GM23338 (cell line): ENCODE results near the gene ARHGEF37. TPM values are rescaled to one million over a fixed set of nuclear protein-coding genes. Genes with fewer than 3 reads are reported as not detected.

Experiments used
- ATAC-seq: fragments of 200-7000 bp; cut with Tn5 transposase; 3 replicates; pipeline ENCODE4 v1.9.1; 2020
- DNase-seq: peaks from one replicate; pipeline ENCODE4 v3.0.0-alpha.2; 2015; ENCODE audit warnings: low spot score
- H2AFZ ChIP-seq: fragments of 200-600 bp; sonication (generic); 2 replicates; pipeline ENCODE4 v1.8.0; 2016; ENCODE audit warnings: antibody characterized with exemption, mild to moderate bottlenecking, moderate library complexity
- H3F3A ChIP-seq: fragments of 200-600 bp; sonication (generic); replicated peaks from 2 replicates; pipeline ENCODE4 v1.8.0; 2017; ENCODE audit warnings: antibody characterized with exemption, mixed run types, low read depth
- H3K27ac ChIP-seq: fragments of 200-600 bp; sonication (generic); 2 replicates; pipeline ENCODE4 v1.6.1; 2016; ENCODE audit warnings: low read depth
- H3K27me3 ChIP-seq: fragments of 200-600 bp; sonication (generic); 2 replicates; pipeline ENCODE4 v1.8.0; 2016; ENCODE audit warnings: mild to moderate bottlenecking, mixed run types, moderate library complexity; ENCODE audit not compliant: insufficient read depth
- H3K36me3 ChIP-seq: fragments of 200-600 bp; sonication (generic); 2 replicates; pipeline ENCODE4 v1.8.0; 2016; ENCODE audit warnings: mild to moderate bottlenecking; ENCODE audit not compliant: insufficient read depth
- H3K4me1 ChIP-seq: fragments of 200-600 bp; sonication (generic); 2 replicates; pipeline ENCODE4 v1.8.0; 2016; ENCODE audit warnings: mild to moderate bottlenecking, moderate library complexity; ENCODE audit not compliant: insufficient read depth
- H3K4me2 ChIP-seq: fragments of 200-600 bp; sonication (generic); 2 replicates; pipeline ENCODE4 v1.7.1; 2017; ENCODE audit warnings: mixed run types
- H3K4me3 ChIP-seq: fragments of 200-600 bp; sonication (generic); 2 replicates; pipeline ENCODE4 v1.6.1; 2016; ENCODE audit warnings: mixed run types
- H3K79me2 ChIP-seq: fragments of 200-600 bp; sonication (generic); replicated peaks from 2 replicates; pipeline ENCODE4 v1.8.0; 2017; ENCODE audit warnings: mild to moderate bottlenecking; ENCODE audit not compliant: insufficient read depth
- H3K9me2 ChIP-seq: fragments of 200-600 bp; sonication (generic); 2 replicates; pipeline ENCODE4 v1.8.0; 2017; ENCODE audit not compliant: insufficient read depth
- H4K20me1 ChIP-seq: fragments of 200-600 bp; sonication (generic); replicated peaks from 2 replicates; pipeline ENCODE4 v1.8.0; 2017; ENCODE audit warnings: mild to moderate bottlenecking; ENCODE audit not compliant: insufficient read depth
- H3K27ac Mint-ChIP-seq: 2 replicates; pipeline ENCODE4 v1.8.0; 2020; ENCODE audit warnings: inconsistent platforms, mild to moderate bottlenecking, moderate library complexity, mixed read lengths
- H3K27me3 Mint-ChIP-seq: 3 replicates; pipeline ENCODE4 v1.8.0; 2022; ENCODE audit warnings: low read depth, mild to moderate bottlenecking, moderate library complexity, mixed read lengths, inconsistent platforms; ENCODE audit not compliant: insufficient read depth, poor library complexity
- H3K36me3 Mint-ChIP-seq: 3 replicates; pipeline ENCODE4 v1.8.0; 2021; ENCODE audit warnings: low read depth, mild to moderate bottlenecking, inconsistent platforms, moderate library complexity, mixed read lengths
- H3K4me1 Mint-ChIP-seq: 3 replicates; pipeline ENCODE4 v1.8.0; 2020; ENCODE audit warnings: mild to moderate bottlenecking, inconsistent platforms, mixed read lengths
- H3K4me3 Mint-ChIP-seq: 3 replicates; pipeline ENCODE4 v1.8.0; 2021; ENCODE audit warnings: moderate library complexity, mild to moderate bottlenecking, inconsistent platforms, mixed read lengths
- H3K9me3 Mint-ChIP-seq: 3 replicates; pipeline ENCODE4 v1.8.0; 2020; ENCODE audit warnings: moderate library complexity, mild to moderate bottlenecking, inconsistent platforms, mixed read lengths
- CREB1 ChIP-seq: fragments of 250-450 bp; sonication (Bioruptor Pico); IDR thresholded peaks from 2 replicates; pipeline ENCODE4 v1.5.0; 2020; ENCODE audit warnings: low read depth, mild to moderate bottlenecking, moderate library complexity
- CTCF ChIP-seq, 2 experiments: fragments of 200-600 bp in 1 of 2; sonication (generic) in 1 of 2; conservative IDR thresholded peaks; 2 replicates each; pipeline versions ENCODE4 v1.5.1 to v1.6.1; 2016 to 2017; ENCODE audit warnings: antibody characterized with exemption in 2 of 2, low read depth in 2 of 2, mild to moderate bottlenecking in 2 of 2, moderate library complexity in 1 of 2
- ETS1 ChIP-seq: IDR thresholded peaks from 2 replicates; pipeline ENCODE4 v1.6.1; 2016; ENCODE audit warnings: antibody characterized with exemption
- EZH2 ChIP-seq: fragments of 200-600 bp; sonication (generic); IDR thresholded peaks from one replicate; pipeline ENCODE4 v1.8.0; 2017; ENCODE audit warnings: antibody characterized with exemption, mild to moderate bottlenecking, low read depth; ENCODE audit not compliant: unreplicated experiment
- EZH2phosphoT487 ChIP-seq: fragments of 200-600 bp; sonication (generic); IDR thresholded peaks from one replicate; pipeline ENCODE4 v1.8.1; 2018; ENCODE audit warnings: antibody characterized with exemption; ENCODE audit not compliant: unreplicated experiment
- JUNB ChIP-seq: IDR thresholded peaks from one replicate; pipeline ENCODE4 v1.6.1; 2016; ENCODE audit warnings: antibody characterized with exemption; ENCODE audit not compliant: unreplicated experiment
- NANOG ChIP-seq: IDR thresholded peaks from 2 replicates; pipeline ENCODE4 v1.6.1; 2016; ENCODE audit warnings: antibody characterized with exemption, borderline replicate concordance
- POLR2AphosphoS5 ChIP-seq: IDR thresholded peaks from 2 replicates; pipeline ENCODE4 v1.6.1; 2016; ENCODE audit warnings: antibody characterized with exemption, low read depth
- STAT1 ChIP-seq: IDR thresholded peaks from one replicate; pipeline ENCODE4 v1.6.1; 2016; ENCODE audit warnings: antibody characterized with exemption; ENCODE audit not compliant: unreplicated experiment
- ZNF114 ChIP-seq: fragments of 250-450 bp; sonication (Bioruptor Pico); IDR thresholded peaks from 2 replicates; pipeline ENCODE4 v1.5.0; 2020; ENCODE audit warnings: mild to moderate bottlenecking, moderate library complexity
- polyA plus RNA-seq: library from polyadenylated mRNA; unstranded; fragments of >200 nt; fragmentation: Nextera tagmentation; extraction: Ambion mirVana; gene quantifications from 2 replicates; pipeline ENCODE4 v1.2.1, GENCODE V29; 2016
- total RNA-seq: library from RNA; depleted of rRNA; stranded (reverse); fragments of >200 nt; shearing (Covaris generic); gene quantifications from 2 replicates; pipeline ENCODE4 v1.2.3, GENCODE V29; 2014
- TF ChIP-seq, protein P1 (sequence below): IDR thresholded peaks from one replicate; pipeline ENCODE4 v1.6.1; 2018; ENCODE audit warnings: antibody characterized with exemption; ENCODE audit not compliant: unreplicated experiment
- TF ChIP-seq, protein P2 (sequence below): fragments of 250-450 bp; sonication (Bioruptor Pico); IDR thresholded peaks from 2 replicates; pipeline ENCODE4 v1.5.0; 2020; ENCODE audit warnings: mild to moderate bottlenecking, moderate library complexity

Gene ARHGEF37
- total and polyA plus RNA-seq, 2 experiments from 2014 or later = 0.14 to 0.79 TPM

GRCh38 chr5:149593370-149593769 is 12.1 kb downstream of the ARHGEF37 start:
- Mint-ChIP-seq H3K36me3 (no peaks in the 10 kb centered on the region), H3K9me3 (no peaks in the 10 kb centered on the region; the same call in 2 of the 3 replicates), H3K4me3 (no peak overlapping the region), H3K27me3 (peaks cover 6% of the 10 kb centered on the region), H3K27ac (no peak overlapping the region), H3K4me1 (peaks cover 6% of the 10 kb centered on the region)
- ATAC-seq (no peak), DNase-seq (no peak)
- H3K4me1 ChIP-seq = peaks cover 6% of the 10 kb centered on the region; the same call in 1 of the 2 replicates
- no peaks in the 10 kb centered on the region for H3K27me3 ChIP-seq
- TF ChIP-seq JUNB (no peak), NANOG (no peak), STAT1 (no peak), EZH2phosphoT487 (no peak), CREB1 (CRISPR knock-in tag) (no peak), EZH2 (no peak), ZNF114 (no peak), CTCF (conservative IDR thresholded peaks at IDR 0.05; ENCODE audit: low read depth in 2 of 2) (no peak), POLR2AphosphoS5 (no peak), ETS1 (no peak)
- TF ChIP-seq, protein P1, sequence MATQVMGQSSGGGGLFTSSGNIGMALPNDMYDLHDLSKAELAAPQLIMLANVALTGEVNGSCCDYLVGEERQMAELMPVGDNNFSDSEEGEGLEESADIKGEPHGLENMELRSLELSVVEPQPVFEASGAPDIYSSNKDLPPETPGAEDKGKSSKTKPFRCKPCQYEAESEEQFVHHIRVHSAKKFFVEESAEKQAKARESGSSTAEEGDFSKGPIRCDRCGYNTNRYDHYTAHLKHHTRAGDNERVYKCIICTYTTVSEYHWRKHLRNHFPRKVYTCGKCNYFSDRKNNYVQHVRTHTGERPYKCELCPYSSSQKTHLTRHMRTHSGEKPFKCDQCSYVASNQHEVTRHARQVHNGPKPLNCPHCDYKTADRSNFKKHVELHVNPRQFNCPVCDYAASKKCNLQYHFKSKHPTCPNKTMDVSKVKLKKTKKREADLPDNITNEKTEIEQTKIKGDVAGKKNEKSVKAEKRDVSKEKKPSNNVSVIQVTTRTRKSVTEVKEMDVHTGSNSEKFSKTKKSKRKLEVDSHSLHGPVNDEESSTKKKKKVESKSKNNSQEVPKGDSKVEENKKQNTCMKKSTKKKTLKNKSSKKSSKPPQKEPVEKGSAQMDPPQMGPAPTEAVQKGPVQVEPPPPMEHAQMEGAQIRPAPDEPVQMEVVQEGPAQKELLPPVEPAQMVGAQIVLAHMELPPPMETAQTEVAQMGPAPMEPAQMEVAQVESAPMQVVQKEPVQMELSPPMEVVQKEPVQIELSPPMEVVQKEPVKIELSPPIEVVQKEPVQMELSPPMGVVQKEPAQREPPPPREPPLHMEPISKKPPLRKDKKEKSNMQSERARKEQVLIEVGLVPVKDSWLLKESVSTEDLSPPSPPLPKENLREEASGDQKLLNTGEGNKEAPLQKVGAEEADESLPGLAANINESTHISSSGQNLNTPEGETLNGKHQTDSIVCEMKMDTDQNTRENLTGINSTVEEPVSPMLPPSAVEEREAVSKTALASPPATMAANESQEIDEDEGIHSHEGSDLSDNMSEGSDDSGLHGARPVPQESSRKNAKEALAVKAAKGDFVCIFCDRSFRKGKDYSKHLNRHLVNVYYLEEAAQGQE = no peak
- TF ChIP-seq, protein P2, sequence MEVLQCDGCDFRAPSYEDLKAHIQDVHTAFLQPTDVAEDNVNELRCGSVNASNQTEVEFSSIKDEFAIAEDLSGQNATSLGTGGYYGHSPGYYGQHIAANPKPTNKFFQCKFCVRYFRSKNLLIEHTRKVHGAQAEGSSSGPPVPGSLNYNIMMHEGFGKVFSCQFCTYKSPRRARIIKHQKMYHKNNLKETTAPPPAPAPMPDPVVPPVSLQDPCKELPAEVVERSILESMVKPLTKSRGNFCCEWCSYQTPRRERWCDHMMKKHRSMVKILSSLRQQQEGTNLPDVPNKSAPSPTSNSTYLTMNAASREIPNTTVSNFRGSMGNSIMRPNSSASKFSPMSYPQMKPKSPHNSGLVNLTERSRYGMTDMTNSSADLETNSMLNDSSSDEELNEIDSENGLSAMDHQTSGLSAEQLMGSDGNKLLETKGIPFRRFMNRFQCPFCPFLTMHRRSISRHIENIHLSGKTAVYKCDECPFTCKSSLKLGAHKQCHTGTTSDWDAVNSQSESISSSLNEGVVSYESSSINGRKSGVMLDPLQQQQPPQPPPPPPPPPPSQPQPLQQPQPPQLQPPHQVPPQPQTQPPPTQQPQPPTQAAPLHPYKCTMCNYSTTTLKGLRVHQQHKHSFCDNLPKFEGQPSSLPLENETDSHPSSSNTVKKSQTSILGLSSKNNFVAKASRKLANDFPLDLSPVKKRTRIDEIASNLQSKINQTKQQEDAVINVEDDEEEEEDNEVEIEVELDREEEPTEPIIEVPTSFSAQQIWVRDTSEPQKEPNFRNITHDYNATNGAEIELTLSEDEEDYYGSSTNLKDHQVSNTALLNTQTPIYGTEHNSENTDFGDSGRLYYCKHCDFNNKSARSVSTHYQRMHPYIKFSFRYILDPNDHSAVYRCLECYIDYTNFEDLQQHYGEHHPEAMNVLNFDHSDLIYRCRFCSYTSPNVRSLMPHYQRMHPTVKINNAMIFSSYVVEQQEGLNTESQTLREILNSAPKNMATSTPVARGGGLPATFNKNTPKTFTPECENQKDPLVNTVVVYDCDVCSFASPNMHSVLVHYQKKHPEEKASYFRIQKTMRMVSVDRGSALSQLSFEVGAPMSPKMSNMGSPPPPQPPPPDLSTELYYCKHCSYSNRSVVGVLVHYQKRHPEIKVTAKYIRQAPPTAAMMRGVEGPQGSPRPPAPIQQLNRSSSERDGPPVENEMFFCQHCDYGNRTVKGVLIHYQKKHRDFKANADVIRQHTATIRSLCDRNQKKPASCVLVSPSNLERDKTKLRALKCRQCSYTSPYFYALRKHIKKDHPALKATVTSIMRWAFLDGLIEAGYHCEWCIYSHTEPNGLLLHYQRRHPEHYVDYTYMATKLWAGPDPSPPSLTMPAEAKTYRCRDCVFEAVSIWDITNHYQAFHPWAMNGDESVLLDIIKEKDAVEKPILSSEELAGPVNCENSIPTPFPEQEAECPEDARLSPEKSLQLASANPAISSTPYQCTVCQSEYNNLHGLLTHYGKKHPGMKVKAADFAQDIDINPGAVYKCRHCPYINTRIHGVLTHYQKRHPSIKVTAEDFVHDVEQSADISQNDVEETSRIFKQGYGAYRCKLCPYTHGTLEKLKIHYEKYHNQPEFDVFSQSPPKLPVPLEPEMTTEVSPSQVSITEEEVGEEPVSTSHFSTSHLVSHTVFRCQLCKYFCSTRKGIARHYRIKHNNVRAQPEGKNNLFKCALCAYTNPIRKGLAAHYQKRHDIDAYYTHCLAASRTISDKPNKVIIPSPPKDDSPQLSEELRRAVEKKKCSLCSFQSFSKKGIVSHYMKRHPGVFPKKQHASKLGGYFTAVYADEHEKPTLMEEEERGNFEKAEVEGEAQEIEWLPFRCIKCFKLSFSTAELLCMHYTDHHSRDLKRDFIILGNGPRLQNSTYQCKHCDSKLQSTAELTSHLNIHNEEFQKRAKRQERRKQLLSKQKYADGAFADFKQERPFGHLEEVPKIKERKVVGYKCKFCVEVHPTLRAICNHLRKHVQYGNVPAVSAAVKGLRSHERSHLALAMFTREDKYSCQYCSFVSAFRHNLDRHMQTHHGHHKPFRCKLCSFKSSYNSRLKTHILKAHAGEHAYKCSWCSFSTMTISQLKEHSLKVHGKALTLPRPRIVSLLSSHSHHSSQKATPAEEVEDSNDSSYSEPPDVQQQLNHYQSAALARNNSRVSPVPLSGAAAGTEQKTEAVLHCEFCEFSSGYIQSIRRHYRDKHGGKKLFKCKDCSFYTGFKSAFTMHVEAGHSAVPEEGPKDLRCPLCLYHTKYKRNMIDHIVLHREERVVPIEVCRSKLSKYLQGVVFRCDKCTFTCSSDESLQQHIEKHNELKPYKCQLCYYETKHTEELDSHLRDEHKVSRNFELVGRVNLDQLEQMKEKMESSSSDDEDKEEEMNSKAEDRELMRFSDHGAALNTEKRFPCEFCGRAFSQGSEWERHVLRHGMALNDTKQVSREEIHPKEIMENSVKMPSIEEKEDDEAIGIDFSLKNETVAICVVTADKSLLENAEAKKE (CRISPR knock-in tag) = no peak
- no peak overlapping the region for H2AFZ ChIP-seq
- no peak overlapping the region for H3K27ac ChIP-seq
- H3F3A ChIP-seq = no peaks in the 10 kb centered on the region
- H3K9me2 ChIP-seq = no peaks in the 10 kb centered on the region
- H3K4me2 ChIP-seq = no peak overlapping the region
- no peak overlapping the region for H3K4me3 ChIP-seq
- no peaks in the 10 kb centered on the region for H4K20me1 ChIP-seq
- no peaks in the 10 kb centered on the region for H3K79me2 ChIP-seq
- H3K36me3 ChIP-seq = no peaks in the 10 kb centered on the region
